SHP77 (cell line): Measurements from ENCODE around the gene MAMDC2.

Experiments
- DNase-seq, 2 experiments: peaks; one replicate each; lab custom pipeline; 2025; lab: John Stamatoyannopoulos, UW

Gene MAMDC2

GRCh38 chr9:70107558-70107957 lies 63.9 kb downstream of the MAMDC2 start:
- no peak for DNase-seq

DNA sequence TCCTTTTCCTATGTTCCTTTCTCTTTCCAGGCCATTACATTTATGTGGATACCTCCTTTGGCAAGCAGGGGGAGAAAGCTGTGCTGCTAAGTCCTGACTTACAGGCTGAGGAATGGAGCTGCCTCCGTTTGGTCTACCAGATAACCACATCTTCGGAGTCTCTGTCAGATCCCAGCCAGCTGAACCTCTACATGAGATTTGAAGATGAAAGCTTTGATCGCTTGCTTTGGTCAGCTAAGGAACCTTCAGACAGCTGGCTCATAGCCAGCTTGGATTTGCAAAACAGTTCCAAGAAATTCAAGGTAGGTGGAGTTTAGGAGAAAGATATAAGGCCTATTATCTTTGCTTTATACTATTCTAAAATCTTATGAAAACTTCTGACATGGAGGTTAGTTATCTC lies 64.5 kb downstream of the MAMDC2 start:
- DNase-seq: no peak

GRCh38 chr9:70110194-70111041 lies 66.8 kb downstream of the MAMDC2 start:
- DNase-seq: peak; percentile 43 to 55

DNA sequence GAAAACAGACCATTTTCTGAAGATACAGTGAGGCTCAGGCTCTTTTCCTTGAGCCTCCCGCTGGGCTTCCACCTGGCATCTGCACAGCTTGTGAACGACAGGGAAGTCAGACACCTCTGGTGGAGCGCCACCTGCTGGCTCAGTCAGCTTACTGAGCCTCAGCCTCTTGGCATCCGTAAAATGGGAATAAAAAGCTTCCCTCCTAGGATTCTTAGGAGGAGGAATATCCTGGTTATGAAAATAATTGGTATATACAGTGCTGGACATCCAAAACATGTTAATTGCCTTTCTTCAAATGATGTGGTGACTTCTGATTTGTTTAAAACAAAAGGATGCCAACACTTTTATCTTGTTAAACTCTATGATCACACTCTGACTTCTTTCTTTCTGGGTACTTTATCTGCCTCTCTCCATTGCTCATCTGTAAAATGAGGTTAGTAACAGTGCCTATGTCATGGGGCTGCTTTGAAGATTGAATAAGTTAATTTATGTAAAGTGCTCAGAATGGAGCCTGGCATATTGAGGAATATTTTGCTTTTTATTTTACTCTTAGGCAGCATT lies 67.5 kb downstream of the MAMDC2 start:
- DNase-seq: peak; percentile 58 to 76

- DNase-seq: no peak
Measured at GRCh38 chr9:70111641-70112236, 68.1 kb downstream of the MAMDC2 start.

GRCh38 chr9:70112981-70113380 lies 69.3 kb downstream of the MAMDC2 start:
- no peak for DNase-seq

GRCh38 chr9:70113403-70114022 lies 69.9 kb downstream of the MAMDC2 start:
- DNase-seq: peak; percentile 30 to 58

GRCh38 chr9:70114898-70115297 lies 71.2 kb downstream of the MAMDC2 start:
- DNase-seq: no peak

DNA sequence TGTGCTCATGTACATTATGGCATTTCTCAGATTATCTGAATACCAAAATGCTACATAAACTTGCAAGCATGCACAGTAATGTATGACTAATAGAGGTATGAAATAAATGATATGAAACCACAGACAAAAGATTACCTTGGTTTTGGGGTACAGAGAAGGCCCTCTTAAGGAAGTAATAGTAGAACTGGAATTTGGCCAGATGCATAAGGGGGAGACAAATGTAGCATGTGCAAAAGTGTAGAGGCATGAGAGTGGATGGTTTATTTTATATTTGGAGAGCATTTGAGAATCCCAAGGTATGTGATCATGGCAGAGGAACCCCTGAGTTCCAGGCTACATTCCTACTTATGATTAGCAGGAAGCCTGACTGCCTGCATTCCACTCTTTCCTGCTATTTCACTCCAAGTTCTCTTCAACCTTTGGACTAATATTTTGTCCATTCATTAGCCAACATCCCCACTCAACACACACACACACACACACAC lies 74.2 kb downstream of the MAMDC2 start:
- no peak for DNase-seq

DNA sequence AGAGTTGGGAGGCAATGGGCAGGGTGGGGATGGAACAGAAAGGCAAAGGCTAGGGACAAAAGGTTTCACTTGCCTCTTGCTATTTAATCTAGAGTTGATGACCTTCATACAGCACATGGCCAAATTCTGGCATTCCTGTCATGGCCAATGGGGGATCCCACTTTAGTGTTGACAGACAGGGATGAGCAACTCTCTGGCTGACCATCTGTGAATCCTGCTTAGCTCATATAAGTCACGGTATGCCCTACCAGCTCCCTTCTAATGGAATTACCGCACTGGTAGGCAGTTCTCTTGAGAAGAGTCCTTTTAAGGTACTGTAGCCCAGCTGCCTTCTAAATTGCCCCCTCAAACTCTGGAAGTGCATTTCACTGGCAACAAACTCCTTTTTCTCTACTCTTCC lies 76.1 kb downstream of the MAMDC2 start:
- DNase-seq: no peak

DNA sequence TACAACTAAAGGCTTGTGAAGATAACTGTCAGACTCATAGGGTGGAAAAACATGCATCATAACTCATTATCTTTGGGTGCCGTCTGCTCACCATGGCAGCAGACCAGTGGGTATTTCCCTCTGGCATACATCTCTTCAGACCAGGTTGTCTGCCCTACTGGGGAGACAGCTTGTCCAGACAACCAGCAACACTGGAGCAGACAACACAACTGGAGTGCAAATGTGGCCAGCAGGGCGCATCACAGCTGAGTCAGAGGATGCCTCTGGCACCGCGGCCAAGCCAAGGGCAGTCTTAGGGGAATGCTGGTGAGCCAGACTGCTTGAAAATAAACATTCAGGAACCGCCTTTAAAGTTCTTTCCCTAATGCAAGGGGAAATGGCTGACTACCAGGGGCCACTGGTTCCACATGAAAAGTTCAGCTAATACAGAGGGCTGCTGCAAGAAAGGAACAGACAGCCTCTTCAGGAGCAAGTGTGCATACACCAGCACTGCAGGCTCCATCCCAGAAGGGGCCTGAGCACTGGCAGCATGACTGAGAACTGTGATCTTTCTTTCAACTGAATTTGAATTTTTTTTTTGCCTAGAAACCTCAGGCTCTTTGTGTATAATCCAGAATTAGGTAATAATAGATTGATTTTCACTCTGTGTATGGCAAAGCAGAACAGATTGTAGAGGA lies 77.3 kb downstream of the MAMDC2 start:
- DNase-seq: no peak

DNA sequence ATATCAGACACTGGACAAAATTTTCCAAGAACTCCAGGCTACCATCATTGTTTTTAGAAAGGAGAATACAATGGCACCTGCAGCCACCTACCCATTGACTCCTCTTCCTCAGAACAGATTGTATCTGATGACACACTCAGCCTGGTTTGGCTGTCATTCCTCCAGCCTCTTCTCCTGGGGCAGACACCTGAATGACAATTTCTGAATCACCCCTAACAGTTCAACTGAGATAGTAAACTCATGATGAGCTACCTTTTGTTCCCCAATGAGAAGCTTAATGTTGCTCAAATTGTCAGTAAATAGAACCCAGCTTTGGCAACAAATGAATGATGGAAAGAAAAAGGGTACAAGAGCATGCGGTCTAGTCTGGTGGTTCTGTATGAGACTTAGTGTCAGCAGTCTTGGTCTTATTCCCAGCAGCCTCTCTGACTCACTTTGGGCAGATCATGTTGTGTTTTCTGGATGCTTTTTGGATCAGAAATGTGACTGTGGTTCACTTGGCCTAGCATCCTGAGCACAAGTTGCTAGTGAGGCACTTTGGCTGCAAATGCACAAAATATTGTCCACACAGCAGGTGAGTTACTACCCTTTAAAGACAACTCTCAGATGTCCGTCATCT lies 78.3 kb downstream of the MAMDC2 start:
- no peak for DNase-seq

DNA sequence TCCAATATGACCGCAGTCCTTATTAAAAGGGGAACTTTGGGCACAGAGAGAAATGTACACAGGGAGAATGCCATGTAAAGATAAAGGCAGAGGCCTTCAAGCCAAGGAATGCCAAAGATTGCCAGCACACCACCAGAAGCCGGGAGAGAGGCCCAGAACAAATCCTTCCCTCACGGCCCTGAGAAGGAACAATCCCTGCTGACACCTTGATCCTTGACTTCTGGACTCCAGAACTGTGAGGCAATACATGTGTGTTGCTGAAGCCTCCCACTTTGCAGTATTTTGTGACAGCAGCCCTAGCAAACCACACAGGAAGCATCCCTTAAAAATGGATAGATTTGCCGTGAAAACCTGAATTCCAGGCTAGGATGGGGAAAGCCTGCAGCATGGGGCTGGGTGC lies 80.0 kb downstream of the MAMDC2 start:
- no peak for DNase-seq

DNA sequence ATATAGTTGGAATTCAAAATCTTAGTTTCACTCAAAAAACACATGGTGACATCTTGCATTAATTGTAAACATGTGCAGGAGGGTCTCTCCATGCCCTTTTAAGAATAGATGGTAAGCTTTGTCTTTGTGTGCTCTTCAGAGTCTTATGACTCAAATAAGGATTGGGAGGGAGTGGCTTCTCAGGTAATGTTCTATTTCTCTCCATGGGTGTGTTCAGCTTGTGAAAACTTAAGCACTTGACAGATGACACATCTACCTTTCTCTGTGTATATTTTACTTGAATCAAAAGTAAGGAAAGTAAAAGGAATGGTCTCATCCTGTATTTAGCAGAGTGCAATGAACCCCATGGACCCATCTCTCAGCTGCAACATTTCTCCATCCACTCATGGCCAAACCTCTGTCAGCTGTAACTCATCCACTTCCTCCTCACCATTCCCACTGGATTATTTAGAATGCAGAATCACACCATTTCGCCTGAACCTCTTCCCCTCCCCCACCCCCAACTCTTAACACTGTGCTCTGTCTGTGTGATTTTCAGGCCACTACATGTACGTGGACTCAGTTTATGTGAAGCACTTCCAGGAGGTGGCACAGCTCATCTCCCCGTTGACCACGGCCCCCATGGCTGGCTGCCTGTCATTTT lies 82.1 kb downstream of the MAMDC2 start:
- DNase-seq: no peak

- DNase-seq: no peak
Measured at GRCh38 chr9:70127036-70127435, 83.4 kb downstream of the MAMDC2 start.

- no peak for DNase-seq
Measured at GRCh38 chr9:70127540-70128416, 84.1 kb downstream of the MAMDC2 start.

- DNase-seq: no peak
Measured at GRCh38 chr9:70130266-70130665, 86.6 kb downstream of the MAMDC2 start.

- DNase-seq: no peak
Measured at GRCh38 chr9:70131296-70131695, 87.6 kb downstream of the MAMDC2 start.

DNA sequence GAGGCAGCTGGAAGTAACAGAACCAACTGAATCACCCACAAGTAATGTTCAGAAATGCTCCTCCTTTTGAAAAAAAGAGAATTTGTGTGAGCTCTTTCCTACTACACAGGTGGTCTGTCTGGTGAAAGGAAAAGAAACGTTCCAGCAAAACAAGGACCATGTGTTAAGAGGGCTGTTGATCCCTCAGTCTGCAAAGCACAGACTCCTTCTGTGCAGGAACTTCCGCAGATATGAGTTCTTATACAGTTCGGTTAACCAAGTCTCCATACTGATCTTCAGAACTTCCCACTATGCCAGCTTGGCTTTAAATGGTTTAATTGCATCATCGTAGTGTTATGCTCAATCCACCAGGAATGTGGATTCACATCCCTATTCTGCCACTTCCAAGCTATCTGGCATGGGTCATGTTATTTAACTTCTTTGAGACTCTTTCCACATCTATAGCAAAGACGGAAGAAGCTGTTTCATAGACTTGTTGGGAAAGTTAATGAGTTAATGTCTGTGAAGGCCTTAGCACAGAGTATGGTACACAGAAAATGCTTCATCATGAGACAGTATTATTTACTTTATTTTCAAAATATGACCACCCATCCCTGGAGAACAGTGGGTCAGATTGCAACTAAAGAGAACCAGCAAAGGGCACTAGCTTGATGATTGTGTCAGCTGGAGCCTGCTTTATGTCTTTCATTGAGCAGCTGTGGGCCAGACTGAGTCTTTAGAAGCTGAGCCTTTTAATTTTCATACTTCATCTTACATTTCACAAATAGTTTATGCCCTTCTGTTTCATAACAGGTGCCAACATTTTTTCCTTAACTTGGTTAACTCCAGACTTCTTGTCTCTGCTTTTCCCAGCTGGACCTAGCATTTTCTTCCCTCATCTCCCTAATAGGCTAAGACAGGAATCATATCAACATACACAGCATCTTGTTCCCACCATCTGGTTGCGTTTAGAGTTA lies 89.9 kb downstream of the MAMDC2 start:
- no peak for DNase-seq
